OCI-LY7 (cell line): ENCODE measurements around the gene TLX2.

Source experiments
- EZH2phosphoT487 ChIP-seq: fragments of 200-600 bp; sonication (generic); IDR thresholded peaks from 2 replicates; pipeline ENCODE4 v1.6.1; 2018; ENCODE audit warnings: low read depth, borderline replicate concordance, mild to moderate bottlenecking, mixed run types, antibody characterized with exemption, low read length, moderate library complexity, mixed read lengths
- TF ChIP-seq, protein P1 (sequence below): fragments of 200-600 bp; sonication (generic); conservative IDR thresholded peaks from 2 replicates; pipeline ENCODE4 v1.5.1; 2014; ENCODE audit warnings: mild to moderate bottlenecking, antibody characterized with exemption, low read length, moderate library complexity, mixed read lengths

DNA sequence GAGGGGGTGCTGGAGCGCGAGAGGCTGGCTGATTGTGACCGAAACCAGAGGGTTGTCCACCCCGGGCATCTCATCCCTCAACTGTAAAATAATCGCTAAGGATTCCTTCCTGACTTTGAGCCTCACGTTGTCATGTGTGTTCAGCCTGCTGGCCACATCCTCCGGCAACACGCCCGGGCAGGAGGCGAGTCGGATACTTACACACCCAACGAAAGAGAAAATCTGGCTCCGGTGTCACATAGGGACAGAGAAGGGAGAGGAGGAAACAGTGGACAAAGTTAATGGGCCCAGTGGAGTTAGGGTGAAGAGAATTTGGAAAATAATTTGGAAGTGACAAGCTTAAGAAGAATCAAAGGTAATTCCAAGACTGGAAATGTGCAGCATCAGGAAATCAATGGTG, 2.4 kb downstream of the TLX2 start:
- TF ChIP-seq, protein P1, sequence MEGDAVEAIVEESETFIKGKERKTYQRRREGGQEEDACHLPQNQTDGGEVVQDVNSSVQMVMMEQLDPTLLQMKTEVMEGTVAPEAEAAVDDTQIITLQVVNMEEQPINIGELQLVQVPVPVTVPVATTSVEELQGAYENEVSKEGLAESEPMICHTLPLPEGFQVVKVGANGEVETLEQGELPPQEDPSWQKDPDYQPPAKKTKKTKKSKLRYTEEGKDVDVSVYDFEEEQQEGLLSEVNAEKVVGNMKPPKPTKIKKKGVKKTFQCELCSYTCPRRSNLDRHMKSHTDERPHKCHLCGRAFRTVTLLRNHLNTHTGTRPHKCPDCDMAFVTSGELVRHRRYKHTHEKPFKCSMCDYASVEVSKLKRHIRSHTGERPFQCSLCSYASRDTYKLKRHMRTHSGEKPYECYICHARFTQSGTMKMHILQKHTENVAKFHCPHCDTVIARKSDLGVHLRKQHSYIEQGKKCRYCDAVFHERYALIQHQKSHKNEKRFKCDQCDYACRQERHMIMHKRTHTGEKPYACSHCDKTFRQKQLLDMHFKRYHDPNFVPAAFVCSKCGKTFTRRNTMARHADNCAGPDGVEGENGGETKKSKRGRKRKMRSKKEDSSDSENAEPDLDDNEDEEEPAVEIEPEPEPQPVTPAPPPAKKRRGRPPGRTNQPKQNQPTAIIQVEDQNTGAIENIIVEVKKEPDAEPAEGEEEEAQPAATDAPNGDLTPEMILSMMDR: no peak
- no peak for TF ChIP-seq EZH2phosphoT487
